HepG2 (cell line): Measurements from ENCODE around the gene PANK4. TPM values are rescaled to one million over a fixed set of nuclear protein-coding genes. Genes with fewer than 3 reads are reported as not detected.
A peak's percentile ranks its signal among the peaks of the same experiment; 100 is the strongest.

Source experiments
- CBFB ChIP-seq: sonication (generic); formaldehyde crosslinking; IDR thresholded peaks from 2 replicates; pipeline ENCODE4 v1.4.0; 2020; ENCODE audit warnings: missing genetic modification reagents
- HNRNPLL ChIP-seq: fragments of 200-400 bp; formaldehyde crosslinking; IDR thresholded peaks from 2 replicates; pipeline ENCODE4 v1.6.1; 2017; ENCODE audit warnings: mild to moderate bottlenecking, low read depth, low read length; ENCODE audit not compliant: poor library complexity, severe bottlenecking
- MAF1 ChIP-seq: sonication (generic); formaldehyde crosslinking; IDR thresholded peaks from 2 replicates; pipeline ENCODE4 v1.5.0; 2020; ENCODE audit warnings: missing genetic modification reagents, borderline replicate concordance
- MATR3 ChIP-seq: sonication (generic); formaldehyde crosslinking; IDR thresholded peaks from 2 replicates; pipeline ENCODE4 v1.4.0; 2020; ENCODE audit warnings: missing genetic modification reagents
- MLX ChIP-seq: IDR thresholded peaks from 2 replicates; pipeline ENCODE4 v1.6.1; 2016
- NFATC3 ChIP-seq: sonication (generic); formaldehyde crosslinking; IDR thresholded peaks from 2 replicates; pipeline ENCODE4 v1.5.1; 2020; ENCODE audit warnings: mild to moderate bottlenecking, missing genetic modification reagents
- RCOR2 ChIP-seq: IDR thresholded peaks from 2 replicates; pipeline ENCODE4 v1.6.1; 2016; ENCODE audit warnings: missing biosample characterization, missing genetic modification reagents
- RFX3 ChIP-seq: IDR thresholded peaks from 2 replicates; pipeline ENCODE4 v1.6.1; 2016; ENCODE audit warnings: missing biosample characterization, missing genetic modification reagents
- RFXANK ChIP-seq: IDR thresholded peaks from 2 replicates; pipeline ENCODE4 v1.6.1; 2016
- SATB2 ChIP-seq: sonication (generic); formaldehyde crosslinking; IDR thresholded peaks from 2 replicates; pipeline ENCODE4 v1.5.0; 2020; ENCODE audit warnings: missing genetic modification reagents
- ZBTB21 ChIP-seq: sonication (generic); formaldehyde crosslinking; IDR thresholded peaks from 2 replicates; pipeline ENCODE4 v1.4.0; 2020; ENCODE audit warnings: missing genetic modification reagents
- ZFP1 ChIP-seq: IDR thresholded peaks from 2 replicates; pipeline ENCODE4 v1.6.1; 2016
- ZFP62 ChIP-seq: sonication (generic); formaldehyde crosslinking; IDR thresholded peaks from 2 replicates; pipeline ENCODE4 v1.4.0; 2020; ENCODE audit warnings: missing genetic modification reagents
- ZNF10 ChIP-seq: sonication (generic); formaldehyde crosslinking; IDR thresholded peaks from 2 replicates; pipeline ENCODE4 v1.4.0; 2020; ENCODE audit warnings: mild to moderate bottlenecking, low read depth, missing genetic modification reagents, borderline replicate concordance
- ZNF121 ChIP-seq: sonication (generic); formaldehyde crosslinking; IDR thresholded peaks from 2 replicates; pipeline ENCODE4 v1.5.0; 2020; ENCODE audit warnings: mild to moderate bottlenecking, missing genetic modification reagents
- ZNF232 ChIP-seq: sonication (generic); formaldehyde crosslinking; IDR thresholded peaks from 2 replicates; pipeline ENCODE4 v1.4.0; 2020; ENCODE audit warnings: missing genetic modification reagents, borderline replicate concordance
- ZNF260 ChIP-seq: sonication (generic); formaldehyde crosslinking; IDR thresholded peaks from 2 replicates; pipeline ENCODE4 v1.4.0; 2020; ENCODE audit warnings: missing genetic modification reagents, low read depth, mild to moderate bottlenecking, borderline replicate concordance
- ZNF30 ChIP-seq: sonication (generic); formaldehyde crosslinking; IDR thresholded peaks from 2 replicates; pipeline ENCODE4 v1.5.0; 2020; ENCODE audit warnings: mild to moderate bottlenecking, missing genetic modification reagents
- ZNF44 ChIP-seq: sonication (generic); formaldehyde crosslinking; IDR thresholded peaks from 2 replicates; pipeline ENCODE4 v1.5.1; 2020; ENCODE audit warnings: mild to moderate bottlenecking, missing genetic modification reagents
- ZNF557 ChIP-seq: sonication (generic); formaldehyde crosslinking; IDR thresholded peaks from 2 replicates; pipeline ENCODE4 v1.4.0; 2020; ENCODE audit warnings: missing genetic modification reagents
- ZNF577 ChIP-seq: sonication (generic); formaldehyde crosslinking; IDR thresholded peaks from 2 replicates; pipeline ENCODE4 v1.4.0; 2020; ENCODE audit warnings: mild to moderate bottlenecking, low read depth, missing genetic modification reagents, borderline replicate concordance
- ZNF646 ChIP-seq: sonication (generic); formaldehyde crosslinking; IDR thresholded peaks from 2 replicates; pipeline ENCODE4 v1.9.0; 2021; ENCODE audit warnings: mild to moderate bottlenecking, missing genetic modification reagents
- ZNF660 ChIP-seq: sonication (generic); formaldehyde crosslinking; IDR thresholded peaks from 2 replicates; pipeline ENCODE4 v1.5.1; 2020; ENCODE audit warnings: mild to moderate bottlenecking, low read depth, missing genetic modification reagents, borderline replicate concordance
- polyA plus RNA-seq, 8 experiments: library from polyadenylated mRNA; depleted of rRNA in 3 of 8; stranded (reverse) in 7 of 8; unstranded in 1 of 8; fragments of >200 nt; fragmentation: Illumina TruSeq in 4 of 8; extraction: Trizol in 4 of 8; gene quantifications; 2 replicates each; pipeline versions ENCODE4 v1.2.1 to v1.2.3, GENCODE V29; 2011 to 2016; ENCODE audit warnings: low read depth in 4 of 8, missing spikeins in 1 of 8, mixed read lengths in 1 of 8; ENCODE audit not compliant: insufficient read depth in 1 of 8
- total RNA-seq, 5 experiments: library from RNA; depleted of rRNA; stranded (reverse); fragments of >200 nt; fragmentation: Illumina TruSeq; extraction: Trizol; gene quantifications; 2 replicates each; pipeline ENCODE4 v1.2.3, GENCODE V29; 2016; ENCODE audit warnings: low read depth in 1 of 5

The PANK4 gene
- total and polyA plus RNA-seq, 2 of the 13 experiments (the other 11 are each of a cell fraction or from before 2014, with no cell fraction given), result 17.4 to 19.3 TPM

- TF ChIP-seq HNRNPLL (no peak), SATB2 (CRISPR knock-in tag) (no peak), ZNF577 (CRISPR knock-in tag) (no peak), ZNF44 (CRISPR knock-in tag) (no peak), ZNF260 (CRISPR knock-in tag) (no peak), ZNF557 (CRISPR knock-in tag) (no peak), MATR3 (CRISPR knock-in tag) (no peak), RFXANK (CRISPR knock-in tag) (no peak), ZFP1 (CRISPR knock-in tag) (no peak), RFX3 (no peak), CBFB (CRISPR knock-in tag) (0 out of 2 replicates have a peak, but pooled peaks have one; percentile 16), MAF1 (CRISPR knock-in tag) (no peak), ZNF30 (CRISPR knock-in tag) (no peak), MLX (no peak), ZNF10 (CRISPR knock-in tag) (no peak), ZNF121 (CRISPR knock-in tag) (no peak), NFATC3 (CRISPR knock-in tag) (no peak), RCOR2 (CRISPR knock-in tag) (no peak), ZNF232 (no peak), ZBTB21 (no peak), ZNF646 (CRISPR knock-in tag) (no peak), ZNF660 (CRISPR knock-in tag) (no peak), ZFP62 (CRISPR knock-in tag) (peak; percentile 99)
Observed at GRCh38 chr1:2525920-2526823, at the start of gene PANK4 (continued).
